ENCODE results near the gene FGF12. TPM values are rescaled to one million over a fixed set of nuclear protein-coding genes. Genes with fewer than 3 reads are reported as not detected.

The FGF12 gene
- total and polyA plus RNA-seq, 7 experiments from 2014 or later: not detected

- H3K27ac ChIP-seq (ENCODE audit: low read depth, low read length): no peak overlapping the region
- ATAC-seq (no peak), DNase-seq (no peak)
- H3K27me3 ChIP-seq (ENCODE audit: control insufficient read depth in 2 of 2, insufficient read depth in 2 of 2, low read length in 2 of 2): peaks cover 0 to 3% of the 10 kb centered on the region in 2 donors
- Mint-ChIP-seq H3K9me3 (no peaks in the 10 kb centered on the region), H3K4me3 (no peak overlapping the region), H3K36me3 (no peaks in the 10 kb centered on the region), H3K27ac (no peak overlapping the region), H3K4me1 (no peaks in the 10 kb centered on the region), H3K27me3 (peaks cover 0 to 4% (median 0%) of the 10 kb centered on the region in 5 donors)
- H3K4me3 ChIP-seq (ENCODE audit: low read length): no peak overlapping the region
- H3K36me3 ChIP-seq (ENCODE audit: control insufficient read depth in 2 of 3, insufficient read depth in 3 of 3, low read length in 3 of 3): no peaks in the 10 kb centered on the region
- ChIA-PET CTCF (no interaction called here), POLR2A (no interaction called here)
- intact Hi-C loops (cut with micrococcal nuclease): no loop called here
- H3K4me1 ChIP-seq (ENCODE audit: control insufficient read depth in 2 of 2, insufficient read depth in 2 of 2, low read length in 2 of 2): no peaks in the 10 kb centered on the region
- H3K9me3 ChIP-seq (ENCODE audit: control insufficient read depth in 2 of 3, low read length in 3 of 3): no peaks in the 10 kb centered on the region
Measured at GRCh38 chr3:192352142-192352541, 375.2 kb downstream of the FGF12 start.

- Mint-ChIP-seq H3K9me3 (no peaks in the 10 kb centered on the region), H3K36me3 (no peaks in the 10 kb centered on the region), H3K27me3 (peaks cover 0 to 4% (median 0%) of the 10 kb centered on the region in 5 donors), H3K27ac (no peak overlapping the region), H3K4me3 (no peak overlapping the region), H3K4me1 (no peaks in the 10 kb centered on the region)
- ChIA-PET CTCF (no interaction called here), POLR2A (no interaction called here)
- no peak for DNase-seq
- no peaks in the 10 kb centered on the region for H3K9me3 ChIP-seq (ENCODE audit: control insufficient read depth in 2 of 3, low read length in 3 of 3)
- H3K27ac ChIP-seq (ENCODE audit: low read depth, low read length): no peak overlapping the region
- H3K4me1 ChIP-seq (ENCODE audit: control insufficient read depth in 2 of 2, insufficient read depth in 2 of 2, low read length in 2 of 2): no peaks in the 10 kb centered on the region
- H3K4me3 ChIP-seq (ENCODE audit: low read length): no peak overlapping the region
- no peak for ATAC-seq
- no peaks in the 10 kb centered on the region for H3K36me3 ChIP-seq (ENCODE audit: control insufficient read depth in 2 of 3, insufficient read depth in 3 of 3, low read length in 3 of 3)
- intact Hi-C loops (cut with micrococcal nuclease): no loop called here
- peaks cover 0 to 3% of the 10 kb centered on the region in 2 donors for H3K27me3 ChIP-seq (ENCODE audit: control insufficient read depth in 2 of 2, insufficient read depth in 2 of 2, low read length in 2 of 2)
Measured at GRCh38 chr3:192351441-192351840, 375.9 kb downstream of the FGF12 start.

DNA sequence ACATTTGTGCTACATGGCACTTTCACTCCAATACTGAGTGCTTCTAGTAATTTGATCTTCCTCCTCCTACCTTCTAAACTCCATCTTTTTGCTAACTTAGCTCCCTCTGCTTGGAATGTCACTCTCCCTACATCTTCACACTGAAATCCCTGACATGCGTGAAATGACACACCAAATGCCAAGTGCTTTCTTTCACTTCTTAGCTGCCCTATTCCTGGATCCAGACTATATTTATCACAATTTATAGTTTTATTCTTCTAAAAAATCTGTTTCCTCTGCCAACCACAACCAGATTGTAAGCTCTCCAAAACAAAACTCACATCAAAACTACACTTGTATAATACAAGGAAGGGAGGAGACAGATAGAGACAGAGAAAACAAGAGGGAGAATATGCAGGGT, 387.3 kb downstream of the FGF12 start:
- no peaks in the 10 kb centered on the region for H3K36me3 Mint-ChIP-seq
- H3K4me1 Mint-ChIP-seq: peaks cover 0 to 3% (median 0%) of the 10 kb centered on the region in 7 donors

GRCh38 chr3:192339214-192339613, 388.1 kb downstream of the FGF12 start:
- H3K4me3 Mint-ChIP-seq: no peak overlapping the region
- no peak for DNase-seq
- H3K4me3 ChIP-seq (ENCODE audit: low read length): no peak overlapping the region
- no peaks in the 10 kb centered on the region for H3K4me1 ChIP-seq (ENCODE audit: control insufficient read depth in 2 of 2, insufficient read depth in 2 of 2, low read length in 2 of 2)
- no peaks in the 10 kb centered on the region for H3K27me3 ChIP-seq (ENCODE audit: control insufficient read depth in 2 of 2, insufficient read depth in 2 of 2, low read length in 2 of 2)
- no peak for ATAC-seq
- H3K27ac Mint-ChIP-seq: no peak overlapping the region
- H3K36me3 Mint-ChIP-seq: no peaks in the 10 kb centered on the region
- intact Hi-C loops (cut with micrococcal nuclease): no loop called here
- H3K27me3 Mint-ChIP-seq: peaks cover 0 to 13% (median 0%) of the 10 kb centered on the region in 5 donors
- peaks cover 0 to 4% (median 0%) of the 10 kb centered on the region in 11 donors for H3K9me3 Mint-ChIP-seq
- H3K27ac ChIP-seq (ENCODE audit: low read depth, low read length): no peak overlapping the region
- CTCF ChIA-PET: no interaction called here
- H3K36me3 ChIP-seq (ENCODE audit: control insufficient read depth in 2 of 3, insufficient read depth in 3 of 3, low read length in 3 of 3): no peaks in the 10 kb centered on the region
- H3K4me1 Mint-ChIP-seq: peaks cover 0 to 3% (median 0%) of the 10 kb centered on the region in 7 donors
- no peaks in the 10 kb centered on the region for H3K9me3 ChIP-seq (ENCODE audit: control insufficient read depth in 2 of 3, low read length in 3 of 3)
- POLR2A ChIA-PET: no interaction called here

More for the DNA sequence above, 387.3 kb downstream of the FGF12 start:
- H3K9me3 ChIP-seq (ENCODE audit: control insufficient read depth in 2 of 3, low read length in 3 of 3): no peaks in the 10 kb centered on the region
- ChIA-PET CTCF (no interaction called here), POLR2A (no interaction called here)
- Mint-ChIP-seq H3K9me3 (peaks cover 0 to 4% (median 0%) of the 10 kb centered on the region in 11 donors), H3K27ac (no peak overlapping the region), H3K4me3 (no peak overlapping the region), H3K27me3 (peaks cover 0 to 13% (median 0%) of the 10 kb centered on the region in 5 donors)
- no peak overlapping the region for H3K4me3 ChIP-seq (ENCODE audit: low read length)
- no peak for ATAC-seq
- no peaks in the 10 kb centered on the region for H3K27me3 ChIP-seq (ENCODE audit: control insufficient read depth in 2 of 2, insufficient read depth in 2 of 2, low read length in 2 of 2)
- H3K27ac ChIP-seq (ENCODE audit: low read depth, low read length): no peak overlapping the region
- DNase-seq: no peak
- intact Hi-C loops (cut with micrococcal nuclease): no loop called here
- H3K4me1 ChIP-seq (ENCODE audit: control insufficient read depth in 2 of 2, insufficient read depth in 2 of 2, low read length in 2 of 2): no peaks in the 10 kb centered on the region
- no peaks in the 10 kb centered on the region for H3K36me3 ChIP-seq (ENCODE audit: control insufficient read depth in 2 of 3, insufficient read depth in 3 of 3, low read length in 3 of 3)

DNA sequence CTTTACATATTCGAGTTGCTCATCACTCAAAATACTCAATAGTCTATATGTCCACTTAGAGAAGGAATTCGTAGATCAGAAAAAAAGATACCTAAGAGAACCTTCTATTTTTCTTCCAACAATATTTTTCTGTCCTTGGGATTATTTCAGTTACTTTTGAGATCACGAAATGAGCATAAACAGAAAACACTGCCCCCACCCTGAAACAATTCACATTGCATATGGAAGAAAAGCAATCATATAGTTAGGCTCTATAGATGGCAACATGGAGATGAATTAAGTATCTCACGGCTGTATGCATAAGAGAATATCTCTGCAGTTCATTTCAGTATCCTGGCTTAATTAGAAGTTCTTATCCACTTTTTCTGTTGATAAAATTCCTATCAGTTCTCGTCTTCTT, 391.1 kb downstream of the FGF12 start:
- H3K4me1 Mint-ChIP-seq: peaks cover 0 to 17% (median 13%) of the 10 kb centered on the region in 7 donors
- intact Hi-C loops (cut with micrococcal nuclease): no loop called here
- CTCF ChIA-PET: no interaction called here
- ATAC-seq (no peak), DNase-seq (no peak)
- POLR2A ChIA-PET: no interaction called here
- peaks cover 0 to 13% (median 0%) of the 10 kb centered on the region in 5 donors for H3K27me3 Mint-ChIP-seq
- H3K27me3 ChIP-seq (ENCODE audit: control insufficient read depth in 2 of 2, insufficient read depth in 2 of 2, low read length in 2 of 2): no peaks in the 10 kb centered on the region
- H3K27ac Mint-ChIP-seq: no peak overlapping the region
- H3K4me3 ChIP-seq (ENCODE audit: low read length): no peak overlapping the region
- H3K4me1 ChIP-seq (ENCODE audit: control insufficient read depth in 2 of 2, insufficient read depth in 2 of 2, low read length in 2 of 2): no peaks in the 10 kb centered on the region
- H3K27ac ChIP-seq (ENCODE audit: low read depth, low read length): no peak overlapping the region
- peaks cover 0 to 2% (median 0%) of the 10 kb centered on the region in 11 donors for H3K9me3 Mint-ChIP-seq
- no peak overlapping the region for H3K4me3 Mint-ChIP-seq
- no peaks in the 10 kb centered on the region for H3K9me3 ChIP-seq (ENCODE audit: control insufficient read depth in 2 of 3, low read length in 3 of 3)
- no peaks in the 10 kb centered on the region for H3K36me3 Mint-ChIP-seq
- no peaks in the 10 kb centered on the region for H3K36me3 ChIP-seq (ENCODE audit: control insufficient read depth in 2 of 3, insufficient read depth in 3 of 3, low read length in 3 of 3)

DNA sequence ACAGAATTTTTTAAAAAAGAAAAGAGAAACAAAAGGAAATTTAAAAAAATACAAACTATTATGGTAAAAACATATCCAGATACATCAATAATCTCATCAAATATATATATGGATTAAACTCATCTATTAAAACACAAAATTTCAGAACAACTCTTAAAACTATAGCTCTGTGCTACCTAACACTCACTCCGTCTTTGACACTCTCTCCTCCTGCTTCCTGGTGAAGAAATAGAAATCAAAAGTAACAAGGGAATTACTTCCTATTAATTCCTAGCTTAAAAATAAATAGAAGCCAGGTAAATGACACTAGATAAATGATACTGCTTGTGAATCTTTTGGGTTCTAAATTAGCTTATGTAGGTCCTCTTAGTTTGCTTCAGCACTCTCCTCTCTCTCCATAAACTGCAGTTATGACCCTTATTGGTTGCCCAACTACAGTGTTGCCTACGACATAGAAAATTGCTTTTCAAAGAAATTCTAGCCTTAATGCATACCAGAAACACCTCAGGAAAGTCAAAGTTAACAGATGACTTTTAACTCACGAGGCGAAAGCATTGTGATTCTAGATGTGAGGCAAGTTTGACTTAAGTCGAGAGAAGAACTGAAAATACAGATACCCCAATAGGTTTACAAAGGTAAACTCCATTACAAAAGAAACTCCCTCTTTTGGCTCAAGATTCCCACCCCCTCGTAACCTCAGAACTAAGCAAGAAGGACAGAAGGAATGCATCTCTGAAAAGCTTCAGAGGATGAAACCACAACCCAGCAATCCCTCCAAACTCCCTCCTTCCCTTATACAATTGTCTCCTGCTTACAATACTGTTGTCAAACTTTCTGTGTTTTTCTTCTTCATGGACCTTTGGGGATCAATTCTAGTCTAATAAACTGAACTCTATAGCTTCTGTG, 394.7 kb downstream of the FGF12 start:
- DNase-seq: no peak
- ATAC-seq: no peak

More for the DNA sequence above, 394.7 kb downstream of the FGF12 start:
- H3K9me3 ChIP-seq (ENCODE audit: control insufficient read depth in 2 of 3, low read length in 3 of 3): no peaks in the 10 kb centered on the region
- no peaks in the 10 kb centered on the region for H3K36me3 ChIP-seq (ENCODE audit: control insufficient read depth in 2 of 3, insufficient read depth in 3 of 3, low read length in 3 of 3)
- H3K4me1 ChIP-seq (ENCODE audit: control insufficient read depth in 2 of 2, insufficient read depth in 2 of 2, low read length in 2 of 2): no peaks in the 10 kb centered on the region
- Mint-ChIP-seq H3K9me3 (peaks cover 0 to 2% (median 0%) of the 10 kb centered on the region in 11 donors), H3K4me3 (peak overlapping the region; percentile 16 to 77 (median 68)), H3K27me3 (peaks cover 0 to 5% (median 0%) of the 10 kb centered on the region in 5 donors), H3K36me3 (no peaks in the 10 kb centered on the region), H3K27ac (peak overlapping the region in 3 of 9 donors; percentile 32 to 68 (median 65)), H3K4me1 (peaks cover 0 to 21% (median 16%) of the 10 kb centered on the region in 7 donors)
- no peaks in the 10 kb centered on the region for H3K27me3 ChIP-seq (ENCODE audit: control insufficient read depth in 2 of 2, insufficient read depth in 2 of 2, low read length in 2 of 2)
- ChIA-PET CTCF (interaction anchor here (0.7 kb wide), 1 partner anchor 689 kb away, joined by 4 read pairs; no protein-coding TSS in a partner anchor), POLR2A (no interaction called here)
- H3K27ac ChIP-seq (ENCODE audit: low read depth, low read length): no peak overlapping the region
- H3K4me3 ChIP-seq (ENCODE audit: low read length): no peak overlapping the region
- intact Hi-C loops (cut with micrococcal nuclease): no loop called here
